ENCODE data around the gene LAYN. TPM values are rescaled to one million over a fixed set of nuclear protein-coding genes. Genes with fewer than 3 reads are reported as not detected.

LAYN gene
- total RNA-seq, 1 donor from 2014 or later = 5.3 TPM

- DNase-seq (ENCODE audit: low read depth) = peak; percentile 95
- H3K4me3 ChIP-seq (ENCODE audit: low read depth, low read length) = no peak overlapping the region
- H3K36me3 ChIP-seq (ENCODE audit: control insufficient read depth, insufficient read depth, low read length) = no peaks in the 10 kb centered on the region
Measured at GRCh38 chr11:111557425-111558111, 17.0 kb downstream of the LAYN start.

GRCh38 chr11:111559800-111560464, 19.4 kb downstream of the LAYN start:
- H3K36me3 ChIP-seq (ENCODE audit: control insufficient read depth, insufficient read depth, low read length) = no peaks in the 10 kb centered on the region
- H3K4me3 ChIP-seq (ENCODE audit: low read depth, low read length) = no peak overlapping the region
- FAIRE-seq (no peak), DNase-seq (ENCODE audit: low read depth) (no peak)
- no peaks in the 10 kb centered on the region for H3K27me3 ChIP-seq (ENCODE audit: control insufficient read depth, insufficient read depth, low read length)
- TF ChIP-seq CTCF (IDR thresholded peaks at IDR 0.05; ENCODE audit: insufficient read depth, low read length, severe bottlenecking) = no peak

More at GRCh38 chr11:111557425-111558111, 17.0 kb downstream of the LAYN start:
- H3K27me3 ChIP-seq (ENCODE audit: control insufficient read depth, insufficient read depth, low read length) = no peaks in the 10 kb centered on the region
- FAIRE-seq = no peak
- no peak for TF ChIP-seq CTCF (IDR thresholded peaks at IDR 0.05; ENCODE audit: insufficient read depth, low read length, severe bottlenecking)

GRCh38 chr11:111560800-111561199, 20.3 kb downstream of the LAYN start:
- no peaks in the 10 kb centered on the region for H3K36me3 ChIP-seq (ENCODE audit: control insufficient read depth, insufficient read depth, low read length)
- FAIRE-seq (no peak), DNase-seq (ENCODE audit: low read depth) (no peak)
- no peak for TF ChIP-seq CTCF (IDR thresholded peaks at IDR 0.05; ENCODE audit: insufficient read depth, low read length, severe bottlenecking)
- no peaks in the 10 kb centered on the region for H3K27me3 ChIP-seq (ENCODE audit: control insufficient read depth, insufficient read depth, low read length)
- H3K4me3 ChIP-seq (ENCODE audit: low read depth, low read length) = no peak overlapping the region

GRCh38 chr11:111561306-111561705, 20.8 kb downstream of the LAYN start:
- Histone ChIP-seq H3K36me3 (ENCODE audit: control insufficient read depth, insufficient read depth, low read length) (no peaks in the 10 kb centered on the region), H3K27me3 (ENCODE audit: control insufficient read depth, insufficient read depth, low read length) (no peaks in the 10 kb centered on the region), H3K4me3 (ENCODE audit: low read depth, low read length) (no peak overlapping the region)
- peak; percentile 71 for DNase-seq (ENCODE audit: low read depth)
- TF ChIP-seq CTCF (IDR thresholded peaks at IDR 0.05; ENCODE audit: insufficient read depth, low read length, severe bottlenecking) = no peak
- no peak for FAIRE-seq

GRCh38 chr11:111561791-111562325, 21.3 kb downstream of the LAYN start:
- no peak for TF ChIP-seq CTCF (IDR thresholded peaks at IDR 0.05; ENCODE audit: insufficient read depth, low read length, severe bottlenecking)
- no peak overlapping the region for H3K4me3 ChIP-seq (ENCODE audit: low read depth, low read length)
- no peaks in the 10 kb centered on the region for H3K36me3 ChIP-seq (ENCODE audit: control insufficient read depth, insufficient read depth, low read length)
- no peak for FAIRE-seq
- no peaks in the 10 kb centered on the region for H3K27me3 ChIP-seq (ENCODE audit: control insufficient read depth, insufficient read depth, low read length)
- peak; percentile 75 for DNase-seq (ENCODE audit: low read depth)

All from bronchial epithelial cell (primary cell).